GM04503 (cell line): Measurements from ENCODE around the gene ZNF385B.
"Not testable (repeated sequence)": the region's sequence is repeated elsewhere in the genome, so short reads cannot be mapped to it uniquely, and the experiment has no call there.

Experiments used
- DNase-seq: peaks from one replicate; pipeline ENCODE4 v3.0.0-alpha.2; 2012; ENCODE audit warnings: low read depth

Gene ZNF385B

DNA sequence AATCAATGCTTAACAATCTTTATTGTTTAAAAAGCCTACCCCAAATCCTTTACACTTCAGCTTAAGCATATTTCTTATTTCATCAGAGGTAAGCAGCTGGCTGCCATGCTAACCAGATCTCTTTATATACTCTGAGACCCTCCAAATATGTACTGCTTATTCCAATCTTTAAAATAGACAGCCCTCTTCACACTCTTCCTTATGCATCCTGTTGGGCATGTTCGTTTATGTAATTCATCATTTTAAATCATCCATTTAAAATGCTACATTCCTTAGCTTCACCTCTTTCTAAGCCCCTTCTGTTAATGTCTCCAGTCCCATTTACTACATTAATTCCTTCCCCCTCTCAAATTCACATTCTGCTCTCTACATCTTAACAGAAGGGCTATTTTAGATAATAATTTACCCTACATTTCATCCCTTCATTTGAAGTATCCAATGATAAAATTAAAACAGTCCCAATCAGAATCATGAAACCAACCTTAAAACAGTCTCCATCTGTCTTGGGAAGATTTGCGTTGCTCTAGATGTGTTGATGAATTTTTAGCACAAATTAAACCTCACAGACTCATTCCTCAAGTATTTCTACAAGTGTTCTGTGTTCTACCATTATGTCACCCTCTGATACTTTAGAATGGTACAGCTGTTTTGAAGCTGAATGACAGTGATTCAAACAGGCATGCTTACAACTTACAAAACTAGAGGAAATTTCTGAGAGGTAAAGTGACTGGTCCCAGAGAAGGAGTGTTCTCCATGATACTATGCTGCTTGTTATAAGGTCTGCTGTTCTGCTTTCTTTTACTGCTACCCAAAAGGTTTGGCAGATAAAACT lies 59.1 kb downstream of the ZNF385B start:
- no peak for DNase-seq

DNA sequence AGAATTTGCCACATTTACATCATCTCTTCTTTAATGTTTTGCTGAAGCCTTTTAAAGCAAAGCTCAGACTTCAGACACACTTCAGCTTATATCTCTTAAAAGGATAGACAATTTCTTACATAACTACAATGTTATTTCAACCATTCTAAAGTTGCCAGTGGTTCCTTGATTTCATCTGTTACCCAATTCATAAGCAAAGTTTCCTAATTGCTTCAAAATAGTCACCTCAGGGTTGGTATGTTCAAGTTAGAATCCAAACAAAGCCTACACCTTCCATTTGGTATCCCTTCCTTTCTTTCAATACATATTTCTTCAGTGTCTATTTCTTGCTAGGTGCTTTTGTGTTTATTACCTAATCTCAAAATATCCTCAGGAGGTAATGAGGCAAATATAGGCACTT lies 60.6 kb downstream of the ZNF385B start:
- no peak for DNase-seq

- DNase-seq: no peak
These were observed 65.0 kb downstream of the ZNF385B start for GRCh38 chr2:179796213-179797007.

DNA sequence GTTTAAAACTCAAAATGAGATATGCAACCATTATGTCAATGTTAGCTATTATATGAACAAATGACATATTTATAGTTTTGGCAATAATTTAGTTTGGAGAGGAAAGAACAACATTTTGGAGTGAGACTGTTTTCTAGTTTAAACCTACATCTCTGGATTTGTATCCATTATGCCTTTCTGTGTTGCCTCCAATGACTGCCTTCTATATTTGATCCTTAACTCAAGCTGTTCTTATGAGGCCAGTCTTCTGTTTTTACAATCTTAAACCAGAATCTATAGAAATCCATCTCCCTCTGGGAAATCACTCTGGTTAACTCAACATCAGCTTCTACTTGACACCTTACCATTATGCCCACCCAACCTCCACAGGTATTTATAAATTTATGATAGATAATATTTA lies 67.5 kb downstream of the ZNF385B start:
- no peak for DNase-seq

DNA sequence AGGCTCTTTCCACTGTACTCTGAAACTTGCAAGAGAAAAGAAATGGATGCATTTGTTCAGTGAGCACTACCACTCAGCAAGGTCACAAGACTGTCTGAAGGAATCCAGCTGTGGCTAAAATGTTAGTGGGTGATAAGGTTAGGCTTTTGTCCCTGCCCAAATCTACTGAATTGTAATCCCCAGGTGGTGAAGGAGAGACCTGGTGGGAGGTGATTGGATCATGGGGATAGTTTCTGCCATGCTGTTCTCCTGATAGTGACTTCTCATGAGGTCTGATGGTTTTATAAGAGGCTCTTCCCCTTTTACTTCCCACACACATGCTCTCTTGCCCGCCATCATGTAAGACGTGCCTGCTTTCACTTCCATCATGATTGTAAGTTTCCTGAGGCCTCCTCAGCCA lies 68.2 kb downstream of the ZNF385B start:
- no peak for DNase-seq

DNA sequence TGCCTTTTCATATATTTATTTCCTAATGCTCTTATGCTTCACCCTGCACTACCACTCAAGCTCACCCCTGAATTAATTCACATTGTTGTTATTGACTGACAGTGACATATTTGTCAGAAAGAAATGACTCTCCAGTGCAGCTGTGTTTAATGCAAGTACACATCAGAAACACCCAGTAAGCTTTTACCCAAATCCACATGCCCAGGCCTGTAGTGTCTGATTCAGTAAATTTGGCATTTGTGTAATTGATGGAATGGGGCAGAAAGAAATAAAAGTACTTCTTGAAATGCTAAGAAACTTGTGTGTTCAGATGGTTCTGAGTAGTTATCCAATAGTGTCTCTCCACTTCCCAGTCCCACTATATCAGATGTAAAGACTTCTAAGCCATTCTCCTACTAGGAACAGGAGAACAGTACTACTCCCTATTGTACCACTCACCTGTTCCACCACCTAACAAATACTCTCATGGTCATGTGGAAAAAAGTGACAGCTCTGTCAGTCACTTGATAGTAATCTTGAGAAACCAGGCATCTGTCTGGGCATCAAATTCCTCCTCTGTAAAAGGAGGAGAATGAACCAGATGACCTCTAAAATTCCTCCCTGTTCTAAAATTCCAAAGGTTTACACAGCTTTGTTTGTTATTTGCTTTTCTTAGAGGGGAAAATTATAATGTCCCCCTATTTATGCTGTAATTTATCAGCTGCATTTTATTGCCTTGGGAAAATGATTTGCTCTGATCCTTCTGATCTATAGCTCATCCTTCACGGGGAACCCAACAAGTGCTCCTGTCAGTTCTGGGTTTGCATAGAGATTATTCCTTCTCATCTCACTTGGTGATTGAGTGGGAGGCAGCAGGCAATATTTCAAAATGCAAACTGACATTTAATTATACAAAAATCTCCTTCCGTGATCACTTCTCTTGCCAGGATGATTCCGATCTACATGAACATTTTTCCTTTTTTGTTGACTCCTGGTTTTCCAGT lies 70.9 kb downstream of the ZNF385B start:
- no peak for DNase-seq

DNA sequence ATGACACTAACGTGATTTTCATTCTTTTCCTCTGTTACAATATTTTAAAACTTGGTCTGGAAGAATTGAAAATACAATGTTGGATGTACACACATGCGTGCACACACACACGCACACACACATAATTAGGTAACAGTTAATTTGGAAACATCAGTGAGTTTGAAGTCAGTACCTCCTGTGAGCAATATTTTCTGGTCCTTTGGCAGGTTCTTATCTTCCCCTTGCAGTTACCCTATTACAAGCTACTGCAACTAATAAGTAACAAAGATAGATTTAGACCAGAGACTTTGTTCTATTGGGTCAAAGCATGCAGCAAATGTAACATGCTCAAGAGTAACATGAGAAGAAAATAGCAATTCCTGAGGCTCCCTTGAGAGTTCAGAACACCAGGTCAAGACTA lies 73.3 kb downstream of the ZNF385B start:
- no peak for DNase-seq

DNA sequence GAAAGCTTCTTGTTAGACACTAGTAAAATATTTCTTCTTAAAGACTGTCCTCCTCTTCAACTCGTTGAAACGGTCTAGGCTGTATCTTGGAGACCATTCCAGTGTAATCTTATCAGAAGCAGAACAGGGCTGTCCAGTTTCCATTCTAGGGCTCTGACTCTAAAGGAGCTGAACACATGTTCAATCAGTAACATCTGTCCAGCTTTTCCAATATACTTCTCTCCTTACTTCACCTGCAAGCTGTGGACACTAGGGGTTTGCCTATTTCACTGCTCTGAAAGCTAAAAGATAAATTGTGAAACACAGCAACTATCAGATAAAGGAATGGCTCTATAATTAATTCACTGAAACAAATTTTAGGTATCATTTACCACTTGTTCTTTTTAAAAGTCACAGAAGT lies 73.8 kb downstream of the ZNF385B start:
- no peak for DNase-seq

- DNase-seq: no peak
These were observed 75.5 kb downstream of the ZNF385B start for GRCh38 chr2:179785902-179786301.

- not testable (repeated sequence) for DNase-seq
These were observed 79.1 kb downstream of the ZNF385B start for GRCh38 chr2:179782346-179782745.

DNA sequence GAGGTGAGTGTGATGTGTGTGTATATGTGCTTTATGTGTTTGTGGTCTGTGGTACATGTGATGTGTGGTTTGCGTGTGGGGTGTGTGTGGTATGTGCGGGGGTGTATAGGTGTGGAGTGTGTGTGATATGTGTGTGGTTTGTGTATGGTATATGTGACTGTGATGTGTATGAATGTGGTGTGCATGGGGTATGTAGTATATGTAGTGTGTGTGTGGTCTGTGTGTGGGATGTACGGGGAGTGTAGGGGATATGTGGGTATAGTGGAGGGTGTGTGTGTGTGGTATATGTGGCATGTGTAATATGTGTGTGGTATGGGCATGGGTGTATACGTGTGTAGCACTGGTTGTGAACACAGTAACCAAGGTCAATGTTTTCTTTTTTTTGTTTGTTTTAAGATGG lies 87.4 kb downstream of the ZNF385B start:
- DNase-seq: no peak

GRCh38 chr2:179772346-179772745 lies 89.1 kb downstream of the ZNF385B start:
- DNase-seq: no peak

GRCh38 chr2:179771791-179772190 lies 89.6 kb downstream of the ZNF385B start:
- no peak for DNase-seq

- no peak for DNase-seq
These were observed 91.4 kb downstream of the ZNF385B start for GRCh38 chr2:179770029-179770428.

GRCh38 chr2:179769323-179769722 lies 92.1 kb downstream of the ZNF385B start:
- no peak for DNase-seq

DNA sequence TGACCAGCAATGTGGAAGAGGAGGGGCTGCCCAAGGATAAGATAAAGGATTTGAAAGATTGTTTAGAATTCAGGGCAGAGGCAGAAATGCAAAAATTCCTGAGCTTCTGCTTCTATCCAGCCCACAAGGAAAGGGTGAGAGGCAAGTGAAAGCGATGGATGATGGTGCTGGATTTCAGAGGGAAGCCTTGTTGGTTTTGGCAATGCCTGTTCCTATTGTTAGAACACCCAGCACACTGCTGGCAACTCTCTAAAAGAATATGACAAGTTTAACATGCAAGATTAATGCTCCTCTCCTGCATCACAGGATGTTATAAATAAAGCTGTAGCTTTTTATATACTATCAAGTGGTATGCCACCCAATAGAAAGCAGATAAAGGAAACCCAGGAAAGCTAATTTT lies 92.6 kb downstream of the ZNF385B start:
- peak; percentile 11 for DNase-seq

DNA sequence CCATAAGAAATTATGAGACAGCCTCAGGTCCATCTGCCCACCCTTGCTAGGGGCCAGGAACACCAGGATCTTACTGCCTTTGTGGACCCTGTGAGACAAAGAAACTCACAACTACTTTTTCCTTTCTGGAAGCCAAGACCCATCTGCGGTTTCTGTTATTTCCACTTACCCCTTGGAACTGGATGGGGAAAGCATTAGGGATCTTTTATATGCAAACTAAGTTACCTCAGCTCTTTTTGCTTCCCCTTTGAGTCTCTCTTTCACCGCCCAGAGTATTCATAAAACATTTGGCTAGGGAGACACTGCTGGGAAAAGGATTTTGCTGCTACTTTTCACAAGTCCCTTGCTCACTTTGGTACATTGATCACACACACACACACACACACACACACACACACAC lies 95.7 kb downstream of the ZNF385B start:
- no peak for DNase-seq

- DNase-seq: no peak
These were observed 96.7 kb downstream of the ZNF385B start for GRCh38 chr2:179764710-179765109.

- no peak for DNase-seq
These were observed 102.8 kb downstream of the ZNF385B start for GRCh38 chr2:179758636-179759035.

DNA sequence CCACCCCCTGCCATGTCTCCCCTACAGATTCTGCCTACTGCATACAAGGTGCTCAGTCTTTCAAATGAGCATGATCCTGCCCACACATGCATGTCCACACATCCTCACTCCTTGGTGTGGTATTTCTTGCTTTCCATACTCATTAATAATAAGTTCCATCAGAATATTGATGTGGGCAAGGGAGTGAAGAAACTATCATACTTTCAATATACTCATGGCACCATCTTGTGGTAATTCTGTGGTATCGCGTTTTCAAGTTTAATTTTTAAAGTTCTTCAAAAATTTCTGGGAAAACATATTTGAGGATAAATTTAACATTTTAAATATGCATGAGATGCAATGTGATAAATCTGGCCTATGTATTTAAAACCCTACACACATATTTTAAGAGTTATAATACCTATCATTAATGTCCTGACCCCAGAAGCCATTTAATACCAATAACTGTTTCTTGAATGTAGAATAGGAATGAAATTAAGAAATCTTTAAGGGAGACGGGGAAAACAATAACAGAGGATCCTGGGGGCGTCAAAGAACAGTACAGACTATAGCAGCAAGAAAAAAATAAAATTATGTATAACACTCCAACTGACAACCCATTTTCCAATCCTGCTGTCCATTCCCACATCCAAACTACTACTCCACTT lies 110.1 kb downstream of the ZNF385B start:
- no peak for DNase-seq

- peak; percentile 26 for DNase-seq
These were observed 112.2 kb downstream of the ZNF385B start for GRCh38 chr2:179749210-179749609.

DNA sequence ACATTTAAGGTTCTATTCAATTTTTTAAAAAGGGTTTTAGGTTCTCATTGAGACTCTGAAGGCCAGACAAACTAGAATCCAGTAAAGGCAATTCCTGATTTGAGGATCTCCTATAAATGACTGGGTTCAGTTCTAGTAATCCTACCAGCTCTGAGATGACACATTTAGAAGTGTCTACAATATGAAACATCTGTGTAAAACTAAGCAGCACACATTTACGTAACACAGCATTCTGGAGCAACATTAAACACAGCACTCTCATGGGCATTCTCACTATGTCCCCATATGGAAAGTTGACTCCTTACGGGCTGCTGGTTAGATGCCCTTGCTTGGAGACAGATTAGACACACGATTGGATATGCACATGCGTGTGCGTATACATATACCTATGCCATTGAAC lies 114.4 kb downstream of the ZNF385B start:
- DNase-seq: no peak
